ENCODE results near the gene TRPC4AP. TPM values are rescaled to one million over a fixed set of nuclear protein-coding genes. Genes with fewer than 3 reads are reported as not detected.

The TRPC4AP gene
- polyA plus RNA-seq, 2 of the 4 experiments (the other 2 are of a cell fraction), result 51.4 to 55.3 TPM

DNA sequence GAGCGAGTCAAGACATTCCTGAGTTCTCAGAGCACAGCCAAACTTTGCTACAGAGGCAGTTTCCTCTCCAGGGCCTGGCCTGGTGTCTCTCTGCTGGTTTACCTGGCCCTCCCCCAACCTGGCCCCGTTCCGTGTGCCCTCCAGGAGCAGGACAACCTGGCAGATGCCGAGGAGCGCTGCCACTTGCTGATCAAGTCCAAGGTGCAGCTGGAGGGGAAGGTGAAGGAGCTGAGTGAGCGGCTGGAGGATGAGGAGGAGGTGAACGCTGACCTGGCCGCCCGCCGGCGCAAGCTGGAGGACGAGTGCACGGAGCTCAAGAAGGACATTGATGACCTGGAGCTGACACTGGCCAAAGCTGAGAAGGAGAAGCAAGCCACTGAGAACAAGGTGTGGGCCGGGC, 97.4 kb downstream of the TRPC4AP start:
- Histone ChIP-seq H3K27ac (no peak overlapping the region), H3K9me3 (no peaks in the 10 kb centered on the region), H3K4me3 (no peak overlapping the region), H3K4me2 (no peak overlapping the region), H3K4me1 (no peaks in the 10 kb centered on the region)
- ChIA-PET POLR2A (no interaction called here), CTCF (interaction anchor here (0.5 to 2.2 kb wide), 2 partner anchors 101 to 121 kb away, joined by 3 to 5 read pairs; no protein-coding TSS in a partner anchor)
- TF ChIP-seq MAFK (IDR thresholded peaks at IDR 0.05; ENCODE audit: partially characterized antibody) (no peak), KDM5A (IDR thresholded peaks at IDR 0.05) (no peak)
- WGBS (ENCODE audit: missing lambda C conversion rate), result 98% methylated on average over 14 of the region's 14 CpGs
- FAIRE-seq, result no peak
- DNase-seq (ENCODE audit: low read depth in 1 of 2, low spot score in 1 of 2), result no peak
- no peak for ATAC-seq

DNA sequence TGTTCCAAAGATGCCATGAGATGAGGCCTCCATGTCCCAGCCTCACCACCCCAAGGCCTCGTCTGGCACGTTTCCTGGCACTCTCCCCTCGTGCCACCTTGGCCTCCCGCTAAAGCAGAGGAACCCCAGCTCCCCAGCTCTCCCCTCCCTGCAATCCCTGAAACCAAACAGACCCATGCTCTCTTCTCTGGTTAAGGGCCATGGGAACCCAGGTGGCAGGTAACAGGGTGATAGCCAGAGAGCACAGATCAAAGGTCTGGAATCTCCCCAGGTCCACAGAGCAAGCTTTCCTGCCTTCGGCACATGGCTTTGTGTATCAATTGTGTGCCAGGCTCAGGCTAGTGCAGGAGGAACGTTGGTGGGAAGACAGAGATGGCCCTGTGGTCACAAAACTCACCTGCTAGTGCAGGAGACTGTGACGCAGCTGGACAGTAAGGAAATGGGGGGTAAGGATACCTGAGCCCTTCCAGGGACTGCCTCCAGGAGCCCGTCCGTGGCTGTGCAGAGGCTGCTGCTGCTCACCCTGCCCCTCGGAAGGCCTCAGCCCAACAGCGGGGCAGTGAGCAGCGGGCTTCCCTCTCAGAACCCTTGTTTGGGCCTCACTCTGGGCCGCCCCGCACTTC, 98.0 kb downstream of the TRPC4AP start:
- FAIRE-seq (no peak), DNase-seq (ENCODE audit: low read depth in 1 of 2, low spot score in 1 of 2) (no peak), ATAC-seq (no peak)
- Histone ChIP-seq H3K4me1 (no peaks in the 10 kb centered on the region), H3K4me2 (no peak overlapping the region), H3K27ac (no peak overlapping the region), H3K9me3 (no peaks in the 10 kb centered on the region), H3K4me3 (no peak overlapping the region)
- ChIA-PET CTCF (interaction anchor here (1.5 to 2.2 kb wide), 2 partner anchors 121 to 122 kb away, joined by 5 read pairs; partner anchors contain the start of gene GGT7), POLR2A (no interaction called here)
- TF ChIP-seq ESRRA (IDR thresholded peaks at IDR 0.05; ENCODE audit: borderline replicate concordance, low read length) (no peak), NPAS2 (CRISPR knock-in tag; IDR thresholded peaks at IDR 0.05; ENCODE audit: borderline replicate concordance) (no peak), JUN (IDR thresholded peaks at IDR 0.05) (no peak), JUNB (IDR thresholded peaks at IDR 0.05) (no peak), HOXB5 (CRISPR knock-in tag; IDR thresholded peaks at IDR 0.05) (no peak), MYC (IDR thresholded peaks at IDR 0.05; ENCODE audit: borderline replicate concordance, low read length) (no peak), POLR2AphosphoS2 (conservative IDR thresholded peaks at IDR 0.05; ENCODE audit: low read length) (no peak), KDM5A (IDR thresholded peaks at IDR 0.05) (no peak), RARB (CRISPR knock-in tag; IDR thresholded peaks at IDR 0.05) (no peak), ZSCAN20 (CRISPR knock-in tag; IDR thresholded peaks at IDR 0.05) (no peak), EHF (CRISPR knock-in tag; IDR thresholded peaks at IDR 0.05) (no peak), GATA3 (IDR thresholded peaks at IDR 0.05; ENCODE audit: borderline replicate concordance) (no peak), HOXB13 (CRISPR knock-in tag; IDR thresholded peaks at IDR 0.05; ENCODE audit: low read depth) (no peak), ZNF302 (CRISPR knock-in tag; IDR thresholded peaks at IDR 0.05) (no peak), POLR2A (IDR thresholded peaks at IDR 0.05; ENCODE audit: low read length) (no peak)
- TF ChIP-seq, protein P1, sequence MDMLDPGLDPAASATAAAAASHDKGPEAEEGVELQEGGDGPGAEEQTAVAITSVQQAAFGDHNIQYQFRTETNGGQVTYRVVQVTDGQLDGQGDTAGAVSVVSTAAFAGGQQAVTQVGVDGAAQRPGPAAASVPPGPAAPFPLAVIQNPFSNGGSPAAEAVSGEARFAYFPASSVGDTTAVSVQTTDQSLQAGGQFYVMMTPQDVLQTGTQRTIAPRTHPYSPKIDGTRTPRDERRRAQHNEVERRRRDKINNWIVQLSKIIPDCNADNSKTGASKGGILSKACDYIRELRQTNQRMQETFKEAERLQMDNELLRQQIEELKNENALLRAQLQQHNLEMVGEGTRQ (IDR thresholded peaks at IDR 0.05), result no peak
- TF ChIP-seq, protein P2, sequence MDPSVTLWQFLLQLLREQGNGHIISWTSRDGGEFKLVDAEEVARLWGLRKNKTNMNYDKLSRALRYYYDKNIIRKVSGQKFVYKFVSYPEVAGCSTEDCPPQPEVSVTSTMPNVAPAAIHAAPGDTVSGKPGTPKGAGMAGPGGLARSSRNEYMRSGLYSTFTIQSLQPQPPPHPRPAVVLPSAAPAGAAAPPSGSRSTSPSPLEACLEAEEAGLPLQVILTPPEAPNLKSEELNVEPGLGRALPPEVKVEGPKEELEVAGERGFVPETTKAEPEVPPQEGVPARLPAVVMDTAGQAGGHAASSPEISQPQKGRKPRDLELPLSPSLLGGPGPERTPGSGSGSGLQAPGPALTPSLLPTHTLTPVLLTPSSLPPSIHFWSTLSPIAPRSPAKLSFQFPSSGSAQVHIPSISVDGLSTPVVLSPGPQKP (IDR thresholded peaks at IDR 0.05; ENCODE audit: low read depth, low read length), result no peak
- TF ChIP-seq, protein P3, sequence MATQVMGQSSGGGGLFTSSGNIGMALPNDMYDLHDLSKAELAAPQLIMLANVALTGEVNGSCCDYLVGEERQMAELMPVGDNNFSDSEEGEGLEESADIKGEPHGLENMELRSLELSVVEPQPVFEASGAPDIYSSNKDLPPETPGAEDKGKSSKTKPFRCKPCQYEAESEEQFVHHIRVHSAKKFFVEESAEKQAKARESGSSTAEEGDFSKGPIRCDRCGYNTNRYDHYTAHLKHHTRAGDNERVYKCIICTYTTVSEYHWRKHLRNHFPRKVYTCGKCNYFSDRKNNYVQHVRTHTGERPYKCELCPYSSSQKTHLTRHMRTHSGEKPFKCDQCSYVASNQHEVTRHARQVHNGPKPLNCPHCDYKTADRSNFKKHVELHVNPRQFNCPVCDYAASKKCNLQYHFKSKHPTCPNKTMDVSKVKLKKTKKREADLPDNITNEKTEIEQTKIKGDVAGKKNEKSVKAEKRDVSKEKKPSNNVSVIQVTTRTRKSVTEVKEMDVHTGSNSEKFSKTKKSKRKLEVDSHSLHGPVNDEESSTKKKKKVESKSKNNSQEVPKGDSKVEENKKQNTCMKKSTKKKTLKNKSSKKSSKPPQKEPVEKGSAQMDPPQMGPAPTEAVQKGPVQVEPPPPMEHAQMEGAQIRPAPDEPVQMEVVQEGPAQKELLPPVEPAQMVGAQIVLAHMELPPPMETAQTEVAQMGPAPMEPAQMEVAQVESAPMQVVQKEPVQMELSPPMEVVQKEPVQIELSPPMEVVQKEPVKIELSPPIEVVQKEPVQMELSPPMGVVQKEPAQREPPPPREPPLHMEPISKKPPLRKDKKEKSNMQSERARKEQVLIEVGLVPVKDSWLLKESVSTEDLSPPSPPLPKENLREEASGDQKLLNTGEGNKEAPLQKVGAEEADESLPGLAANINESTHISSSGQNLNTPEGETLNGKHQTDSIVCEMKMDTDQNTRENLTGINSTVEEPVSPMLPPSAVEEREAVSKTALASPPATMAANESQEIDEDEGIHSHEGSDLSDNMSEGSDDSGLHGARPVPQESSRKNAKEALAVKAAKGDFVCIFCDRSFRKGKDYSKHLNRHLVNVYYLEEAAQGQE (IDR thresholded peaks at IDR 0.05), result no peak
- WGBS (ENCODE audit: missing lambda C conversion rate), result 86% methylated on average over 12 of the region's 14 CpGs
